Stimulated activated CD4-positive, alpha-beta T cell treated with anti-CD3 and anti-CD28 coated beads, TNF-alpha, amount 100 ng/mL, for 24 hours (primary cell): ENCODE measurements around the gene COL21A1.
"Not testable (repeated sequence)": the region's sequence is repeated elsewhere in the genome, so short reads cannot be mapped to it uniquely, and the experiment has no call there.

Experiments used
- DNase-seq, 3 experiments: peaks; one replicate each; pipeline ENCODE4 v3.0.0-alpha.2; 2020; ENCODE audit warnings: low read depth in 3 of 3

COL21A1 gene

DNA sequence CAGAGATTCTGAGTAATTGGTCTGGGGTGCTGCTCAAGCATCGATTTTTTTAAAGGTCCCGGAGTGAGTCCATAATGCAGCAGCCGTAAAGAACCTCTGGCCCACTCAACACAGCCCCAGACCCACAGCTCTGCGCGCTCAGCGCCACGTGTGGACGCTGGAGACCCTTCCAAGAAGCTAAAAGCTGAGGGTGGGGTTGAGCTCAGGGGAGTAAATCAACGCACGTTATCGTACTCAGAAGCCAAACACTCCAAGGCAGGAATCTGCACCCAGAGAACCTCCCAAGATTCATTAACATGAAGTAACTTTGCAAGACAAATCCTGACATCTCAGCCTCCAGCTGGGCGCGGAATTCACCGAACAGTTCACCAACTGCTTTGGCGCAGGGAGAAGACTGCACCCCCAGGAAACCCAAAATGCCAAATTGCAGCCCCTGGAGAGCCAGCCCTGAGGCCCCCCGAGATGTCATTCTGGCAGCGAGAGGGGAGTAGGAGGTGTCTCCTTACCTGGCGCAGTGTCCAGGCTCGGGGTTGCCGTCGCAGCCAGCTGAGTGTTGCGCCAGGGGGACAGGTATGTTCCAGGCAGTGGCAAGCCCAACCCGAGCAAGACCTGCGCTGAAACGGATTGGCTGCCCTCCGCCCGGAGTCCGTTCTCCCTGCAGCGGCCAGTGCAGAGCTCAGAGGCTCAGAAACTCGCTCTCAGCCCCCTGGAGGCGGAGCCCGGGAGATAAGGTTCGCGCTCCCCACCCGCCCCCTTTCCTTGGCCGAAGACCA lies at the start of gene COL21A1:
TSS of gene COL21A1 (minus strand) at position 700 of the 773 bp plus-strand sequence. CDS start 64,962 bp downstream, outside the sequence.
- DNase-seq = no peak

DNA sequence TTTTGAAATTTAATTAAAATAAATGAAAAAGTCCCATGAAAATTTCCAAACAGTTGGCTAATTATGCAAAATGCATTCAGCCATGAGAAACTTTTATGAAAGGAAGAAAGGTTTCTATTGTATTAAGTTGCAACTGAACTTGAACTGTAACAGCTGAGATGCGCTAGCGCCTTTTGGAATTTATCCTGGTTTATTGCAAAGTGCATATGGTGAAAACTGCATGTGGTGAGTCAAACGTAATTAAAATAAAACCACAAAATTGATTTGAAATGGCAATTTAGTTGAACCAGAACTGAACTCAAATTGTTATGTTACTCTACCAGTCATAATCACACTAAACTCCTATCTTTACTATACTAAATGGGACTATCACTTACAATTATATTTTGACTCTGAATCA lies 46.4 kb upstream of the COL21A1 start:
- DNase-seq = no peak

DNA sequence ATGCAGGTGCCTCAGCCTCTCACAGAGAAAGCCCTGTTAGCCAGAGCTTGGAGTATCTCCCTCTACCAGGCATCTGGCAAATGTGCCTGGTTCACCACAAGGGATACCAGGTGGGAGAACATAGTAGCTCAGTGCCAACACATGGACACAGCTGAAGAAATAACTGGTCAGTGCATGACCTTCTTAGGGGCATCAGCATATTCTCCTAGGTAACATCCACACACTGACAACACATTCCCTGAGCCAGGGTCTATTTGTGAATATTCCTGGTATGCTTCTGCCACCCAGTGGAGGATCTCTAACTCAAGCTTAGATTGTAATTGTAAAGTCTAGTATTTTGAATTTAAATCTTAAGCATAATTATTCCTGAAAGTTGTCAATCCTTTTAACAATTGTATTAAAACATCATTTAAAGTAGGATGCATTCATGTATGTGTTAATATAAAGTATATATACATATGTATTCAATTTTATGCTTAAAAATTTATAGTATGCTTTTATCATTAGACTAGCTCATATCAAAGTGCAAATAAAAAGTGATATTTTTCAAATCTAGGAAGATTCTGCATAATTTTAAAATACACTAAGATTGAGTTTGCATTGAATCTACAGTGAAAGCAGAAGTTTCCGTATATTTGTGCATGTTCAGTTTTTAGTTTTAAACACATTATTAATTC lies 45.3 kb upstream of the COL21A1 start:
- no peak for DNase-seq

DNA sequence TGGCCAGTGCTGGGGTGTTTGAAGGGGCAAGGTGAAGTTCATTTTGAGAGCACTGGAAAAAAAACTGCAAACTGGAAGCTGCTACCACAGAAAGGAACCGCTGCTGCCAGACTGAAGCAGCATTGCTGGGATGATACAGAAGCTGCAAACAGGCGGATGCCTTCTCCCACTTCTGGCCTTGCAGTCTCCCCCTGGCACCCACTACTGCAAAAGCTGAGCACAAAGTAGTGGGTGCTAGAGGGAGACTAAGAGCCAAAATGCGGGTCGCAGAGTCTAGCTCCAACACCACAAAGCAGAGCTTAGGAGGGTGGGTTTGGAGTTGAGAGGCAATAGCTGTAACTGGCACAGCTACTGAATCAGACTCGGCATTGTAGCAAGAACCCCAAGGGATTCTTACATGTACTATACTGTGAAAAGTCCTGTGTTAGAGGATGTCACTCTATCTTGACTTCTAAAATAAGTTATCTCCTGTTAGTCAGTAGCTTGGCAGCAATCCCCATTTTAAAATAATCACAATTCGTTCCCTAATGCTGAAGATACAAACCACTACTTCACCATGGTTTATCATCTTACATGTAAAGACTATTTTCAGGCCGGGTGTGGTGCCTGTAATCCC lies 44.0 kb upstream of the COL21A1 start:
- DNase-seq = no peak

DNA sequence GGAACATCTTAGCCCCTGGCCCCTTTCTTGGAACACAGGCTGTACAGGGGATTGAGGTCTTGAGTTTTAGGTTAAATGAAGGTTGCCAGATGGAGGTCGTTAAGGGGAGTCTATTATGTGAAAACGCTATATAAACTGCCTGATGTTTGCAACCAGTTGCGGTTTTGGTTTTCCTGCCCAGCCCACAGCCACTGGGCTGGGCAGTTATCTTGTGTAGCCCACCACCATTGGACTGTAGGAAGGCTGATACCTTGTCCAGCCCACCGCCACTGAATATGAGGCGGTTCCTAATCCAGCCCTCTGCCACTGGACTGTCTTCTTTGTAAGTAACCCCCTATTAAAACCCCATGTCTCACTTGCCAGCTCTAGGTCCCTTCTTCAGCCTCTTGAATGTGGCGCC lies 42.3 kb upstream of the COL21A1 start:
- no peak for DNase-seq

DNA sequence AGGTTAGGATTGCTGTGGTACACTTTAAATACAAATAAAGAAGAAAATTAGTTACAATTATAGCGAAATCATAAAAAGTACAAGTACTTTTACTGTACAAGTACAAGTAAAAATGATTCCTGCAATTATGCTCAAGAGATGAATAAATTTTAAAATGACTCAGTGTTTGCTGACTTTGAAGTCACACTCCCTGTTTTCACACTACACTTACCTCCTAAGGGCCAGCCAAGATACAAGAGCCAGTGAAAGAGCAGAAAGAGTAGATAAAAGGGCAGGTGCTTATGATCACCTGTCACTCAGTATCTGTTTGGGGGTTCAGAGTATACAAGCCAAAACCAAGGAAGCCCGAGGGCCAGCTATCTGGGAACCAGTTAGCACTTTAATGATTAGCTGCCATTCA lies 41.0 kb upstream of the COL21A1 start:
- DNase-seq = no peak

DNA sequence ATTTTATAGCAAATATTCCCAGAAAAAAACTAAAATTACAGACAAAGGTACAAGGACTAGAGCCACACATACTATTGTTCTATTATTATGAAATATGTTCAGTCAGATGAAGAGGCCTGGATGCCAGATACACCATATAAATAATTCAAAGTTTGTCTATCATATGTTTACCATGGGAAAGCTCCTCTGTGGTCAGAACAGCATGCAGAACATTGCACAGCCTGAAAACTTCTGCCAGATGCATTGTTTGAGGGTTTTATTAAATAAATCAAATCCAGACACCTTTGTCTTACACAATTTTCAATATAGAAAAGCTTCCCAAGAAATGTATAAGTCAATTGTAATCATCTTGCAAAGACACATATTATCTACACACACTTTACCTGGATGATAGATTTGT lies 35.0 kb upstream of the COL21A1 start:
- no peak for DNase-seq

DNA sequence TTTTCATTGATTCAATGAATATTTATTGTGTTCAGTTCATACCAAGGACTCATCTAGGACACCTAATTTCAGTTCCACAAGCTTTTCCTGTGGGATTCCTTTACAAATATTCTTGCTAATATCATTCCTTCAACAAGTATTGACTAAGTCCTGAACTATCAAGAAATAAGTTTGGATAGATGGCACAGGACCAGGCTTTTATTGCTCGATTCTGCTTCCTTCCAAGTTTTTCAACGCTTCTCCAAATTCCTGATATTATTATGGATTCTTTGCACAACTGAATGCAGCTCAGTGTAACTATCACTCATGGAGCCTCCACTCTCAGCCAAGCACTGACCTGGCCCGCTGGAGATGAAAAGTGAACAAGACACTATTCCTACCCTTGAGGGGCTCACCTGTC lies 32.7 kb upstream of the COL21A1 start:
- no peak for DNase-seq

DNA sequence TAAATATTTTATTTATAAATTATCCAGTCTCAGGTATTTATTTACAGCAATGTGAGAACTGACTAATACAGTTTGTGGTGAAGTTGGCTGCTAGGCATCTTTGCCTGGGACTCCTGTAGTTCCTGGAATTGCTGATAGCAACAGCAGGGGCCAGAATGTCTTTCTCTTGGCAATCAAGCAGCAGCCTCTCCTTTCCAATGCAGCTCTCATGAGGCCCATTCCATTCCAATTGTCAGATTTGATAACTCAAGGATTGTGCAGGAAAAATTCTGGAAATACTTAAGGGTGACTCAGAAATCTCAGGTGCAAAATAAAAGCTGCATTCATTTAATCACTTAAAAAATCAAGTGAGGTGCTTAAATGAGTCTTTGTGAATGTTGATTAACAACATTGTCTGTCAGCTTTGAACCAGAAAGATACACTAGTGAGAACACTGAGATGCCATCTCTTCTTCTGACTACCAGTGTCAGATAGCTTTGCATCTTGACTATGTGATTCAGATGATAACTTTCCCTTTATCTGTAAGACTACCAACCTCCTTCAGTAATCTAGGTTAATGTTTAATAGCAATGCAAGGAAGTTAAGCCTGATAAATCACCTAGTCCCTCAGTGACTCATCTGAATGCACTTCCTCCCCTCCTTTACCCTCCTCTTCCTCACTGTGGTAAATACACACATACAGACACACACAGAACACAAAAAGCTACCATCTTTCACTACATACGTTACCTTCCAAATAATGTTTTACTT lies 32.1 kb upstream of the COL21A1 start:
- no peak for DNase-seq

DNA sequence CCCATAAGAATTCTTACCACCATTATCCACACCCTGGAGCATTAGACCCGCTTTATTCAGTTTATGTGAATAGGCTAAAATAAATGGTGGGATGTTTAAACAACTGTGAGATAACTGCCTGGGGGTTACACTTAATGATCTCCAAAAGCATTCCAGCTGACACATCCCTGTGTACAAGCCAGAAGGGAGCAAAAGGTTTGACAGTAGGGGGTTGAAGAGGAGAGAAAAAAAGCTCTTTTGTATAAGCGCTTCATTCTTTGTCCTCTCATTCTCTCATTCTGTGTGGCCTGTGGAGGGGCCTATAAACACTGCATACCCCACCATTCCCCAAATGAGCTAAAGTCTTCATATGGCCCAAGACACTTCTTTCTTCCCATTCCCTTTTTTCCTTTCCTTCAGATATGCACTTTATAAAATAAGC lies 30.8 kb upstream of the COL21A1 start:
- DNase-seq = no peak

DNA sequence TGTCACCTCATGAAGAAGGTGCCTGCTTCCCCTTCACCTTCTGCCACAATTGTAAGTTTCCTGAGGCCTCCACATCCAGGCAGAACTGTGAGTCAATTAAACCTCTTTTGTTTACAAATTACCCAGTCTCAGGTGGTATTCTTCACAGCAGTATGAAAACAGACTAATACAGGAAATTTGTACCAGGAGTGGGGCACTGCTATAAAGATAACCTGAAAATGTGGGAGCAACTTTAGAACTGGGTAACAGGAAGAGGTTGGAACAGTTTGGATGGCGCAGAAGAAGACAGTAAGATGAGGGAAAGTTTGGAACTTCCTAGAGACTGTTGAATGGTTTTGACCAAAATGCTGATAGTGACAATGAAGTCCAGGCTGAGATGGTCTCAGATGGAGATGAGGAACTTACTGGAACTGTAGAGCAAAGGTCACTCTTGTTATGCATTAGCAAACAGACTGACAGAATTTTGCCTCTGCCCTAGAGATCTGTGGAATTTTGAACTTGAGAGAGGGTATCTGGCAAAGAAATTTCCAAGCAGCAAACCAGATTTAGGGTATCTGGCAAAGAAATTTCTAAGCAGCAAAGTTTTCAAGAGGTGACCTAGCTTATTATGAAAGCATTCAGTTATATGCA lies 23.5 kb upstream of the COL21A1 start:
- DNase-seq = no peak

DNA sequence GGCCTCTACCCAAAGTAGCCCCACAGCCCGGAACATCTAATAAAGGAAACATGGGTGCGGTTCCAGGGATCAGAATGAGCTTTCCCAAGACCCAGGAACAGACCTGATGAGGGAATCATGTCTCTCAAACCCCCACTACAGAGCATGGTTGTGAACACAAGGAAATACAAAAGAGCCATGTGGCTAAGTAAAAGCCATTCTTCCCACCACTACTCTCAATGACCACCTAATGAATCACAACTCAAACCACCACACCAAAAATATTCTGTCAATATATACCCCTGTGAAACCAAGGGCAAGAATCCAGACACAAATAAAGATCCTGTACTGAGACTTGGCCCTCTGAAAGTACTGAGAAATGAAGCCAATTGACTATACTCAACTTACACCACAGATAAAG lies 20.9 kb upstream of the COL21A1 start:
- no peak for DNase-seq

DNA sequence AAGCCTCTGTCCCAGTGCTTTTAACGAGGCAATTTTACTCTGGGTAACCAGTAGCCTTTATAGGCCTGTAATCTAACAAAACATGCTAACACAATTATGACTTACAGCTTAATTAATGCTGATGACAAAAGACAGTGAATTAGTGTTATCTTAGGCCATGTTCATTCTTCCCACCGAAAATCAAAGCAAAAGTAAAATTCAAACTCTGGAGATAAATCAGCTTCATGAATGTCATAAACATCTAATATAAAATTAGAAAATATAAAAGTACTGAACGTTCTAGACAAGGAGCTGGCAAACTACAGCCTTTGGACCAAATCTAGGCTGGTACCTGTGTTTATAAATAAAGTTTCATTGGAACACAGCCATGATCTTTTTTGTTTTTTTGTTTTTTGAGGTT lies 18.6 kb upstream of the COL21A1 start:
- DNase-seq = no peak

DNA sequence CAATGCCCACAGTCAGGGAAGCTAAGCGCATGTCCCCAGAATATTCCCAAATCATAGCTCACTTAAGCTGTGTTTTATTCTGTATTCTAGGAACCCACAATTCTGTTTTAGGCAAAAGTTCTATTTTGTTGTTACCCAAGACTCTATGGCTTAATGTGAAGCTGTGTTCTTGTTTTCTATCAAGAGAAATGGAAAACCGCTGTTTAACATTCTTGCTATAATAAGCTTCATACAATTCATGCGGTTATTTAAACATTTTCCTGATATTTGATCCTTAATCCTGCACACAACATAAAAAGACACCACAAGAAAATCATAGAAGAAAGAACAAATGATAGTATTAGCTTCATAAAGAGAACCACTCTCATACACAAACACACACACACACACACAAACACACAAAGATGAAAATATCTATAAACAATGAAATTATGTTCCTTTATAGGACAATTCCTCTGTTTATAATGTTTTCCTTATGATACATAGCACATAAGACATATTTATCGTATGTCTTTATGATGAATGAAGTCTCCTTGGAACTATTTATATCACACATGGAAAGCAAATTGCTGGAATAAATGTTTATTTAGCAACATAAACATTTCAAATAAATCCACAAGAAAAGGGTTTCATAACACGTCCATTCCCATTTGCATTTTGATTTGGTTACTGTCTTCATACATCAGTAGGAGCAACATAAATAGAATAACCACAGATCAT lies 16.4 kb upstream of the COL21A1 start:
- no peak for DNase-seq

DNA sequence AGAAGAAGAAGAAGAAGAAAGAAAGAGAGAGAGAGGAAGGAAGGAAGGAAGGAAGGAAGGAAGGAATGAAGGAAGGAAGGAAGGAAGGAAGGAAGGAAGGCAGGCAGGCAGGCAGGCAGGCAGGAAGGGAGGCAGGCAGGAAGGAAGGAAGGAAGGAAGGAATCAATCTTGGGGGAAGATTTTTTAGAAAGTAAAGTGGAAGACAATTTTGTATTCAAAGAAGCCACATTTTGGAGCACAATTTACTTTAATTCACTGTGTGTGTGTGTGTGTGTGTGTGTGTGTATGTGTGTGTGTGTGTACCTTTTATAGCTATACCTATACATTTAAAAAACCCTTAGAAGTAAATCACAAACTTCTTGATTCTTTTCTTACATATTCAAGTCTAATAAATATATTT lies 13.2 kb upstream of the COL21A1 start:
- not testable (repeated sequence) for DNase-seq

DNA sequence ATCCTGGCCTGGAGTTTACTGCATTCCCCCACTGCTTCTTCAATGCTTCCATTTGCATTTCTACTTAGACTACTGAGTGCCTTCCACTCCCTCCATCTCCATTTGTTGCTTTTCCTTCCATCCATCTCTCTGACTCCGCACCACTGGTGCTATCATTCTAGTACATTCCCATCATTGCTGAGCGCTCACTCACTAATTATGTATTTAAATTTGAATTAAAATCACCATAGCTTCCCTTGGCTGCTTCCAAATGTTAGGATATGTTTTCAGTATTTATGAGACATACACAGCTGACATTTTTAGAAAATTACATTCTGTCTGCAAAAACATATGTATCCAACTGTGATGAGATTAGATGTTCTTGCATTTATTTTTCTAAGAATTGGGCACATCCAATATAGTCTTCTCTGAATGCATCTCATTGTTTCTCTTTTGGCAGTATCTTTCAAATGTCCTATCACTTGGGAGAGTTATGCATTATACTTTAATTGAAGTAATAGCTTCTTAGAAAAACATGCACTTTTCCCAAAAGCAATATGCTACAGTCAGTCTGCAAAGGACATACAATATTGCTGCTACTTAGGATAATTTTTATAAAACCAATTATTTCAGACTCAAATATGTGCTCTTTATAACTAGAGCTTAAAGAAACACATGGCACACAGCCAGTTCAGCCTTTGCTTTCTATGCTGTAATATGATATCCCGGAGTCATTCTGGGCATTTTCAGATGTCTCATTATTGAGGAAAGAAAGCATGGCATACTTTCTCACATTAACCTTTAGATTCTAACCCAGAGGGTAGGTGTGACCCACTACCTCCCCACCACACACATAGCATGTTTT lies 12.1 kb upstream of the COL21A1 start:
- DNase-seq = no peak

DNA sequence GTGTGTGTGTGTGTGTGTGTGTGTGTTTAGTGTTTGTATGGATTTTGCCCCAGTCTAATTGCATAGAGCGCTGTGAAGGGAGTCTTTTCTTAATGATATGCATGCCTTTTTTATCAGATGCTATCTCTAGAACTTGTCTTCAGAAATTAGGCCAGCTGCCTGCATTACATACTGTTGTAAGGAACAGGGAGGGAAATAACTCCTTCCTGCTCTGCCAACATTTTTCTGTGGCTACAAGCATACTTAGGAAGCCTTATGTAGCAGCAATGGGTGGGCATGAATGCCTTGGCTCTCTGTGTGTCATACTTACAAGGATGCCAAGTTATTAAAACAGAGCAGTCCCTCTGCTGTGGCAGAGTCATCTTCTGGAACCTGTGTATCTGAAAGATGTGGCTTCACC lies 8.0 kb upstream of the COL21A1 start:
- DNase-seq = no peak

DNA sequence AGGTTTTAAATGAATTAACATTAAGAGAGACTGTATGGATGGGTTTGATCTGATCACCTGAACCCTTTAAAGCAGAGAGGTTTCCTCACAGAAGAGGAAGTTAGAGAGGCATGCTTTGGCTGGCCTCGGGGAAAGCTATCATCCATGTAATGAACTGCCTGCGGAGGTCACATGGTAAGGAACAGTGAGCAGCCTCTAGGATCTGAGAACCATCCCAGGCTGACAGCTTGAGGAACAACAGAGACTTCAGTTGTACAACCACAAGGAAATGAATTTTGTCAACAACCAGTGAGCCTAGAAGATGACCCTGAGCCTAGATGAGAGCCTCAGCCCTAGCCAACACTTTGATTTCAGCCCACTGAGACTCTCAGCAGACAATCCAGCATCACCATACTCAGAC lies 2.9 kb upstream of the COL21A1 start:
- no peak for DNase-seq

DNA sequence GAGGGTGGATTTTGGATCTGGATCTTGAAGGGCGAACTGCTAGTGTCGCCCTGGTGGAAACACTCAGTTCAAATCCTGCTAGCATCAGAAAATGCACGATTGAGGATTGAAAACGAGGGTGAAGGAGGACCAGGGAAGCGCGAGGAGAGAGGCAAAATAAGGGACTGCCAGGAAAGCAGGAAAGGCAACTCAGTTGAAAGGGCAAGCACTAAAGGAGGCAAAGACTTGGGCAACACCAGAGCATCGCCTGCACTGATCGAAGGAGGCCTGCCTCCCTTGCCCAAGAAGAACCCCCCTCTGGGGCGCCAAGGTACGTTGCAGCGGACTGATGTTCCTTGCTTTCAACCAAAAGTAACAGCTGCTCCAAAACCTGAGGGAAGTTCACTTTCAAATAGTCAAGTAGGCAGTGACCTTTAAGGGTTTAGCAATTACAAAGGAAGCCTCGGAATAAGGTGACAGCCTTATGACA lies 308 bp upstream of the COL21A1 start:
- DNase-seq = no peak

DNA sequence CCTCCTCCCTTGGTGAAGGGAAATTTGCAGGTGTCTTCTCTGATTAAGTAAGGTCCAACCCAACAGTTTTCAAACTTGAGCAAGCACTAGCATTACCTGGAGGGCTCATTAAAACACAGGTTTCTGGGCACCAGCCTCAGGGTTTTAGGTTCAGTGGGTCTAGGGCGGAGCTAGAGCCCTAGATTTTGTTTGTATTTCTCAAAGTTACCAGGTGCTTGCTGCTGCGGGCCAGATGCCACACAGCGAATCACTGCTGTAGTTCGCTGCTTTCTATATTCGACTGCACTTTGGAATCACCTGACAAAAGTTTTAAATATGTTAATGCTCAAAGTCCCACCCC lies 869 bp downstream of the COL21A1 start:
- DNase-seq = no peak
